Endodermal cell (in vitro differentiated cells): ENCODE results near the gene BTBD16. TPM values are rescaled to one million over a fixed set of nuclear protein-coding genes. Genes with fewer than 3 reads are reported as not detected.
A peak's percentile ranks its signal among the peaks of the same experiment; 100 is the strongest.

Source experiments
- DNase-seq: peaks from one replicate; pipeline ENCODE4 v3.0.0-alpha.2; 2017
- H3K27ac ChIP-seq: 2 replicates; pipeline ENCODE4 v1.5.1; 2013; ENCODE audit warnings: mild to moderate bottlenecking, low read depth, low read length, moderate library complexity
- H3K27me3 ChIP-seq: 2 replicates; pipeline ENCODE4 v1.6.1; 2013; ENCODE audit warnings: mild to moderate bottlenecking, low read length, moderate library complexity; ENCODE audit not compliant: insufficient read depth, control insufficient read depth, poor library complexity, severe bottlenecking
- H3K36me3 ChIP-seq: 2 replicates; pipeline ENCODE4 v1.7.0; 2013; ENCODE audit warnings: mild to moderate bottlenecking, low read length, moderate library complexity; ENCODE audit not compliant: control insufficient read depth, insufficient read depth
- H3K4me1 ChIP-seq: one replicate; pipeline ENCODE4 v1.7.0; 2013; ENCODE audit warnings: low read length; ENCODE audit not compliant: control insufficient read depth, insufficient read depth
- H3K4me3 ChIP-seq: 2 replicates; pipeline ENCODE4 v1.5.1; 2013; ENCODE audit warnings: mild to moderate bottlenecking, low read length, moderate library complexity
- H3K9ac ChIP-seq: 2 replicates; pipeline ENCODE4 v1.6.1; 2013; ENCODE audit warnings: mild to moderate bottlenecking, low read length, moderate library complexity; ENCODE audit not compliant: poor library complexity, severe bottlenecking; ENCODE audit errors: extremely low read depth
- H3K9me3 ChIP-seq: 2 replicates; pipeline ENCODE4 v1.6.1; 2013; ENCODE audit warnings: mild to moderate bottlenecking, low read length, moderate library complexity; ENCODE audit not compliant: control insufficient read depth
- H3K27ac Mint-ChIP-seq: 2 replicates; pipeline ENCODE4 v1.8.0; 2020; ENCODE audit warnings: mixed read lengths
- H3K27me3 Mint-ChIP-seq: 2 replicates; pipeline ENCODE4 v1.8.0; 2021; ENCODE audit warnings: mild to moderate bottlenecking, mixed read lengths; ENCODE audit not compliant: insufficient read depth
- H3K36me3 Mint-ChIP-seq: 2 replicates; pipeline ENCODE4 v1.8.0; 2020; ENCODE audit warnings: low read depth, mixed read lengths
- H3K4me1 Mint-ChIP-seq: 2 replicates; pipeline ENCODE4 v1.8.0; 2020; ENCODE audit warnings: mixed read lengths
- H3K4me3 Mint-ChIP-seq: 2 replicates; pipeline ENCODE4 v1.8.0; 2020; ENCODE audit warnings: mild to moderate bottlenecking, moderate library complexity, mixed read lengths
- H3K9me3 Mint-ChIP-seq: 2 replicates; pipeline ENCODE4 v1.8.0; 2020; ENCODE audit warnings: mild to moderate bottlenecking, mixed read lengths
- CTCF ChIP-seq: fragments of 200-600 bp; sonication (generic); conservative IDR thresholded peaks from 2 replicates; pipeline ENCODE4 v1.5.0; 2021; ENCODE audit warnings: antibody characterized with exemption, mild to moderate bottlenecking
- WGBS, 2 experiments: methylation state at CpG; one replicate each; pipeline versions ENCODE4 v1.1.5 to v1.1.7; 2013; ENCODE audit warnings: missing lambda C conversion rate in 2 of 2, mixed read lengths in 1 of 2; ENCODE audit not compliant: insufficient coverage in 1 of 2, insufficient read length in 1 of 2; 5-methylcytosine and 5-hydroxymethylcytosine counted together
- total RNA-seq, 2 donors: library from RNA; stranded (reverse); fragmentation: NEBNext Ultra II Directional in 1 of 2; extraction: Animal tissue kit (Norgen Biotek cat#: 25700) in 1 of 2; gene quantifications; 2 replicates in 1 of 2; 3 replicates in 1 of 2; pipeline ENCODE4 v1.2.1, GENCODE V29; 2021

Gene BTBD16
- total RNA-seq, 2 donors from 2014 or later = not detected

DNA sequence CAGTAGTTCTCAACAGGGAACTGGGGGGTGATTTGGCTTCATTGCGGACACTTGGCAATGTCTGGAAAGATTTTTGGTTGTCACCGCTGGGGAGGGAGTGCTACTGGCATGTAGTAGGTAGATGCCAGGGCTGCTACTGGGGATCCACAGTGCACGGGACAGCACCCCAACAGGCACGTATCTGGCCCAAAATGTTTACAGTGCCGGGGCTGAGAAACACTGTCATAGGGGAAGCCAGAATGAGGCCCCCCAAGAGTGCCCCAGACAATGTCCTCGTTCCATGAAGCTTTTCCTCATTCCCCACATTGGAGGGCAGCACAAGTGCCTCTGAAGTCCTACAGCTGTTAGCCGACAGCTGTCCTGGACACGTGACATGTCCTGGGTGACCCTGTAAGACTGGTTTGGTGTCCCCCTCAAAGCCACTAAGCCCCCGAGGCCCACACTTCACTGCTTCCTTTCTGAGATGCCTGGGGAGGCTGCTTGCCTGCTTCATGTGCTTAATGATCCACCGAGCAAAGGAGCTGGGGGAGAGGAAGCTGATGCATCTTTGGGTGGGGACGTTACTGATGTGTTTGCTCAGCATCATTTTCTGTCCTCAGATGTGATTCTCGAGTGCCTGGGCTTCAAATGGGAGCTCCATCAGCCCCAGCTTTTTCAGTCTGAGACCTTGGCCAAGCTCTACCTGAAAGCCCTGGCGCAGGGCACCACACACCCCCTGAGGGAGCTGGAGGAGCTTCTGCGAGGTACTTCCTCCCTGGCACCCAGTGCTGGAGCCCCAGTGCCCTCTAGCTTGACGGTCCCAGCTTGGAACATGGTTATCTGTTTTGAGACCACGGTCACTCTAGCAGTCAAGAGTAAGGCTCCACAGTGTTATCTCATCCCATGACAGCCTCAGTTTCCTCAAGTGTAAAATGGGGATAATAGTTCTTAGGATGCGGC is 14.7 kb downstream of the BTBD16 start:
- Histone ChIP-seq H3K9ac (no peak overlapping the region), H3K36me3 (no peaks in the 10 kb centered on the region), H3K27ac (no peak overlapping the region), H3K4me3 (no peak overlapping the region), H3K4me1 (no peaks in the 10 kb centered on the region), H3K9me3 (no peaks in the 10 kb centered on the region), H3K27me3 (no peaks in the 10 kb centered on the region)
- Mint-ChIP-seq H3K9me3 (no peaks in the 10 kb centered on the region), H3K27ac (no peak overlapping the region), H3K4me3 (no peak overlapping the region), H3K4me1 (peaks cover 12% of the 10 kb centered on the region), H3K27me3 (peaks cover 2% of the 10 kb centered on the region), H3K36me3 (no peaks in the 10 kb centered on the region)
- WGBS, 2 experiments = 90 to 92% methylated on average over 14 to 17 of the region's 17 CpGs
- no peak for DNase-seq
- TF ChIP-seq CTCF = no peak

DNA sequence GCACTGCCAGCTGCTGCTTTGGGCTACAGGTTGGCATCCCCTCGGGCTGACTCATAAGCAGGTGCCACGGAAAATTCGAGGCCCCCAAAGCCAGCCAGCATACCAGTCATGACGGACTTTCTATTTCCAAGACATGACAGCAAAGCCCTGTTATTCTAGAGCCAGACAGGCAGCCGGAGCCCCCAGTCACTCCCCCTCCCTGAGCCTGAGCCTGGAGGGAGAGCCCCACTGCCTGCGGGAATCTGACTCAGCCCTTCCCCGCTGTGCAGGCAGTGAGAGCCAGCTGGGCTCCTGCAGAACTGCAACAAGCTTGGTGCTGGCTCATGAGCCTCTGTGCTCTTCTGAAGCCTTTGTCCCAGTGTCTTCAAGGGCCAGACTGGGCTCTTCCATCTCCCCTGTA is 15.8 kb downstream of the BTBD16 start:
- Mint-ChIP-seq H3K9me3 (no peaks in the 10 kb centered on the region), H3K27me3 (no peaks in the 10 kb centered on the region), H3K27ac (no peak overlapping the region), H3K36me3 (no peaks in the 10 kb centered on the region), H3K4me3 (no peak overlapping the region), H3K4me1 (peaks cover 12% of the 10 kb centered on the region)
- Histone ChIP-seq H3K4me1 (no peaks in the 10 kb centered on the region), H3K27me3 (no peaks in the 10 kb centered on the region), H3K27ac (no peak overlapping the region), H3K4me3 (no peak overlapping the region), H3K9ac (no peak overlapping the region), H3K36me3 (no peaks in the 10 kb centered on the region), H3K9me3 (no peaks in the 10 kb centered on the region)
- TF ChIP-seq CTCF = no peak
- DNase-seq = peak; percentile 84
- WGBS, 2 experiments = 17 to 58% methylated on average over 2 to 7 of the region's 7 CpGs

DNA sequence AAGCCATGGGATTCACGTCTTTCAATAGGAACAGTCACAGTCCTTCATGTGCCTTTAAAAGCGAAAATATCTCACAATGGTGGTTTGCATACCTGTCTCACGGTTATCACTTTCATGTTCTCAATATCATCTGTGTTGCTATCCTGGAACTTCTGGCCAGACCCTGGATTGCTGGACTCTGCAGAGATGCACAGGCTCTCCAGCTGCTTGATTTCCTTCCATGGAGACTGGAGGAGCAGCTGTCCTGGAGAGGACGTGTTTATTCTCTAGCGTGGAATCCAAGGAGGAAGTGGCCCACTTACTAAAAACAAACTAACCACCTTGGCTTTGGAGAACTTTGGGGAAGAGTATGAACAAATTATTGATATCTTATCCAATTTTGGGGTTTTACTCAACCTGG is 16.5 kb downstream of the BTBD16 start:
- no peak overlapping the region for H3K27ac Mint-ChIP-seq
- Histone ChIP-seq H3K27ac (no peak overlapping the region), H3K9ac (no peak overlapping the region), H3K4me1 (no peaks in the 10 kb centered on the region), H3K4me3 (no peak overlapping the region), H3K27me3 (no peaks in the 10 kb centered on the region), H3K9me3 (no peaks in the 10 kb centered on the region), H3K36me3 (no peaks in the 10 kb centered on the region)
- H3K4me1 Mint-ChIP-seq = peaks cover 12% of the 10 kb centered on the region
- H3K4me3 Mint-ChIP-seq = no peak overlapping the region
- H3K9me3 Mint-ChIP-seq = no peaks in the 10 kb centered on the region
- no peaks in the 10 kb centered on the region for H3K27me3 Mint-ChIP-seq
- 91% methylated on average over 5 of the region's 5 CpGs for WGBS, 2 experiments
- TF ChIP-seq CTCF = no peak
- H3K36me3 Mint-ChIP-seq = no peaks in the 10 kb centered on the region
- no peak for DNase-seq
